CD4-positive, alpha-beta memory T cell (primary cell): ENCODE results near the gene KIRREL3. TPM values are rescaled to one million over a fixed set of nuclear protein-coding genes. Genes with fewer than 3 reads are reported as not detected.

Experiments
- CTCF ChIA-PET: fragments of 350-600 bp; sonication (Branson Sonifier 250); formaldehyde crosslinking; loops from one replicate; lab custom pipeline; 2021; ENCODE audit warnings: inconsistent platforms; ENCODE audit not compliant: partially characterized antibody; lab: Charles Lee
- POLR2A ChIA-PET: fragments of 350-600 bp; sonication (Branson Sonifier 250); formaldehyde crosslinking; loops from one replicate; lab custom pipeline; 2021; ENCODE audit not compliant: partially characterized antibody; lab: Charles Lee
- DNase-seq, 5 donors: peaks; one replicate each; pipeline versions ENCODE4 v3.0.0 to v3.0.0-alpha.2; 2020 to 2022; ENCODE audit warnings: mixed read lengths in 1 of 5
- H3K27ac ChIP-seq: one replicate; pipeline ENCODE4 v1.7.0; 2013; ENCODE audit warnings: low read depth, low read length
- H3K27me3 ChIP-seq: 2 replicates; pipeline ENCODE4 v1.7.0; 2013; ENCODE audit warnings: mild to moderate bottlenecking, low read length, moderate library complexity; ENCODE audit not compliant: insufficient read depth
- H3K36me3 ChIP-seq: 2 replicates; pipeline ENCODE4 v1.7.0; 2013; ENCODE audit warnings: mild to moderate bottlenecking, low read length, moderate library complexity; ENCODE audit not compliant: insufficient read depth
- H3K4me1 ChIP-seq: 2 replicates; pipeline ENCODE4 v1.7.0; 2013; ENCODE audit warnings: mild to moderate bottlenecking, low read length, moderate library complexity; ENCODE audit not compliant: insufficient read depth
- H3K4me3 ChIP-seq, 2 donors: one replicate each; pipeline ENCODE4 v1.7.0; 2013; ENCODE audit warnings: low read length in 2 of 2, mild to moderate bottlenecking in 1 of 2
- H3K9me3 ChIP-seq, 2 donors: one replicate each; pipeline ENCODE4 v1.7.0; 2013; ENCODE audit warnings: low read length in 2 of 2, control low read depth in 1 of 2; ENCODE audit not compliant: control insufficient read depth in 1 of 2
- H3K27ac Mint-ChIP-seq, 7 donors: one replicate each; pipeline ENCODE4 v1.8.0; 2020 to 2021; ENCODE audit warnings: mixed read lengths in 7 of 7, mild to moderate bottlenecking in 6 of 7, inconsistent platforms in 3 of 7, moderate library complexity in 3 of 7
- H3K27me3 Mint-ChIP-seq, 2 donors: one replicate each; pipeline ENCODE4 v1.8.0; 2020 to 2021; ENCODE audit warnings: mixed read lengths in 2 of 2
- H3K36me3 Mint-ChIP-seq, 2 donors: one replicate each; pipeline ENCODE4 v1.8.0; 2020 to 2021; ENCODE audit warnings: mixed read lengths in 2 of 2, inconsistent platforms in 1 of 2, mild to moderate bottlenecking in 1 of 2
- H3K4me1 Mint-ChIP-seq, 4 donors: one replicate each; pipeline ENCODE4 v1.8.0; 2020 to 2021; ENCODE audit warnings: mixed read lengths in 4 of 4, mild to moderate bottlenecking in 1 of 4
- H3K4me3 Mint-ChIP-seq, 8 donors: one replicate each; pipeline ENCODE4 v1.8.0; 2020 to 2021; ENCODE audit warnings: mixed read lengths in 8 of 8, mild to moderate bottlenecking in 7 of 8, moderate library complexity in 6 of 8, inconsistent platforms in 3 of 8
- H3K9me3 Mint-ChIP-seq, 8 donors: one replicate each; pipeline ENCODE4 v1.8.0; 2020 to 2021; ENCODE audit warnings: mixed read lengths in 8 of 8, mild to moderate bottlenecking in 5 of 8, inconsistent platforms in 3 of 8, moderate library complexity in 1 of 8
- intact Hi-C: fragments of 100-400 bp; cut with micrococcal nuclease; formaldehyde crosslinking; loops from one replicate; pipeline ENCODE4 v1.15.1; 2023
- polyA plus RNA-seq, 2 donors: library from polyadenylated mRNA; unstranded; fragments of 300-500 nt; fragmentation: Illumina TruSeq; gene quantifications; one replicate each; pipeline ENCODE4 v1.2.3, GENCODE V29; 2021
- total RNA-seq, 2 experiments: library from RNA; stranded (reverse); gene quantifications; one replicate each; pipeline ENCODE4 v1.2.3, GENCODE V29; 2021

The KIRREL3 gene
- total and polyA plus RNA-seq, 4 experiments from 2014 or later, result not detected

DNA sequence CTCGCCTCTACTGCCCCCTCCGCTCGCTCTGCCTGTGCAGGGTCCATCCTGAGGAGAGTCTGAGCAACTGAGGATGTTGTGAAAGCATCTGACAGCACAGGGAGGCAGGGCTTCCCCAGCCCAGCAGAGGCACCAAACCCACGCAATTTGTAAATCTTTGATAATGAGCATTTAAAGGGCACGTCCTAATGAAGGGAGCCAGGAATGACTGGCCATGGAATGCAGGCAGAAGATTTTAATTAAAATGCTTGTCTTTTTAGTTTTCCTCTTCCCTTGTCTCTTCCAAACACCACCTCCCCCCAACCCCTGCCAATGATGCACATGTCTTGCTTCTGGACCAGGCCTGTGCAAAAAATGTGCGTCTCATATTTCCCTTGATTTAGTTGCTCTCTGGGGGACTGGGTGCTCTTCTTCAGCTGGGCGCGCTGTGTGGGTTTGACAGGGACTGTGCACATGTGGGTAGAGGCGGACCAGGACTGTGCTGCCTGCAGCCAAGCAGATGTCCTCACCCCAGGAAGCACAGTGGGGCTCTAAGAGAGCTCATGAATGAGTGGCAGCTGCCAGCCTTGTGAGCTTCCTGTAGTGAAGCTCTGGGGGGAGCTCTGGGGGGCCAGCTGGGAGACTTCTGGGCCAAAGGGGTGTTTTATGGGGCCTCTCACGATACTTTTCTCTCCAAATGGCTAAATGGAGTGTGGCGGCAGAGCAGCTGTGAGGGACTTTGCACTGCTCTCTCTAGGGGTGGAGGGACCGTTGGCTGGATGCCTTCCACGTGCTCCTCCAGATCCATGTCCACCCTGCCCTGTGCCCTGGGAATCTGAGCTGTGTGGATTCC lies 371.6 kb downstream of the KIRREL3 start:
- H3K4me3 Mint-ChIP-seq, result no peak overlapping the region
- Histone ChIP-seq H3K27me3 (no peaks in the 10 kb centered on the region), H3K27ac (no peak overlapping the region), H3K4me3 (no peak overlapping the region), H3K9me3 (no peaks in the 10 kb centered on the region), H3K4me1 (no peaks in the 10 kb centered on the region), H3K36me3 (no peaks in the 10 kb centered on the region)
- peaks cover 8 to 9% of the 10 kb centered on the region in 2 donors for H3K27me3 Mint-ChIP-seq
- POLR2A ChIA-PET, result no interaction called here
- no peak for DNase-seq
- intact Hi-C loops, result no loop called here
- CTCF ChIA-PET, result interaction anchor here (0.5 kb wide), 1 partner anchor 51 kb away, joined by 3 read pairs; no protein-coding TSS in a partner anchor
- H3K36me3 Mint-ChIP-seq, result no peaks in the 10 kb centered on the region
- peak overlapping the region in 1 of 7 donors; percentile 49 for H3K27ac Mint-ChIP-seq
- H3K4me1 Mint-ChIP-seq, result no peaks in the 10 kb centered on the region
- H3K9me3 Mint-ChIP-seq, result peaks cover 0 to 2% (median 0%) of the 10 kb centered on the region in 8 donors

DNA sequence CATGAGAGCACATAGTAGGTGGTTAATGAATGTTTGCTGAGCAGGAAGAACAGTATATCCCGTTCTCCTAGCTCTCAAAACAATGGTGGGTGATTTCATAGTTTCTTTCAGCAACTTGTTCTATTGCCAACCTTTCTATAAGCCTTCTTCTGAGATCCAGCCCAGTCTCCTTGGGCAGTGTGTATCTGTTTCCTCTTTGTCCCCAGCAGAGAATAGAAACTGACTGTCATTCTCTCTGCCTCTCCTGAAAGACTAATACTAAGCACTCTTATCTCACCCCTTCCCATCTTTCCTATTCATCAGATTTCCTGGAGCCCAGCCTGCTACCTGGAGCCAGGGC lies 372.1 kb downstream of the KIRREL3 start:
- Mint-ChIP-seq H3K4me3 (no peak overlapping the region), H3K36me3 (no peaks in the 10 kb centered on the region), H3K27ac (peak overlapping the region in 1 of 7 donors; percentile 49), H3K27me3 (peaks cover 7 to 8% of the 10 kb centered on the region in 2 donors), H3K9me3 (peaks cover 0 to 2% (median 0%) of the 10 kb centered on the region in 8 donors), H3K4me1 (no peaks in the 10 kb centered on the region)
- intact Hi-C loops, result no loop called here
- no peaks in the 10 kb centered on the region for H3K27me3 ChIP-seq
- H3K36me3 ChIP-seq, result no peaks in the 10 kb centered on the region
- no peak overlapping the region for H3K27ac ChIP-seq
- DNase-seq, result no peak
- H3K9me3 ChIP-seq, result no peaks in the 10 kb centered on the region
- no peaks in the 10 kb centered on the region for H3K4me1 ChIP-seq
- H3K4me3 ChIP-seq, result no peak overlapping the region
- POLR2A ChIA-PET, result no interaction called here
- CTCF ChIA-PET, result interaction anchor here (0.5 kb wide), 1 partner anchor 51 kb away, joined by 3 read pairs; no protein-coding TSS in a partner anchor

DNA sequence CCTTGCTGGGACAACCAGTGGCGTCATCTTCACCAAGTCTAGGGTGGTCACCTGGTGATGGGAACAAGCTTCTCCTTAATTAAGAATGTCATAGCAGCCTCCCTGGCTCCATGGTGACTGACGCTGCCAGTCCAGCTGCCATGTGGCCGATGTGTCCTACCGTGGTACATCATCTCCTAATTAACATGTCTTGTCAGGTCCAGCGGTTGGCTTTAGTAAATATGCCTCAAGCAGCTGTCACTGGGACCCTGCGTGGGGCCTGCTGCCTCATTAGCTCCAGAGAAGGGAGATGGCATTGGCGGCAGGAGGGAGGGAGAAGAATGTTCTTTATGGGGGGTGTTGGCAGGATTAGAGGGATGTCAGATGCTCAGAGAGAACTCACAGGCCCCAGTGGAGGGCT lies 373.1 kb downstream of the KIRREL3 start:
- no peaks in the 10 kb centered on the region for H3K36me3 Mint-ChIP-seq
- H3K27ac Mint-ChIP-seq, result no peak overlapping the region
- POLR2A ChIA-PET, result no interaction called here
- Histone ChIP-seq H3K4me3 (no peak overlapping the region), H3K27me3 (no peaks in the 10 kb centered on the region), H3K4me1 (no peaks in the 10 kb centered on the region), H3K9me3 (no peaks in the 10 kb centered on the region), H3K36me3 (no peaks in the 10 kb centered on the region), H3K27ac (no peak overlapping the region)
- H3K27me3 Mint-ChIP-seq, result peaks cover 7 to 10% of the 10 kb centered on the region in 2 donors
- DNase-seq, result no peak
- H3K4me3 Mint-ChIP-seq, result no peak overlapping the region
- H3K9me3 Mint-ChIP-seq, result peaks cover 0 to 2% (median 0%) of the 10 kb centered on the region in 8 donors
- CTCF ChIA-PET, result no interaction called here
- no peaks in the 10 kb centered on the region for H3K4me1 Mint-ChIP-seq
- intact Hi-C loops, result no loop called here

DNA sequence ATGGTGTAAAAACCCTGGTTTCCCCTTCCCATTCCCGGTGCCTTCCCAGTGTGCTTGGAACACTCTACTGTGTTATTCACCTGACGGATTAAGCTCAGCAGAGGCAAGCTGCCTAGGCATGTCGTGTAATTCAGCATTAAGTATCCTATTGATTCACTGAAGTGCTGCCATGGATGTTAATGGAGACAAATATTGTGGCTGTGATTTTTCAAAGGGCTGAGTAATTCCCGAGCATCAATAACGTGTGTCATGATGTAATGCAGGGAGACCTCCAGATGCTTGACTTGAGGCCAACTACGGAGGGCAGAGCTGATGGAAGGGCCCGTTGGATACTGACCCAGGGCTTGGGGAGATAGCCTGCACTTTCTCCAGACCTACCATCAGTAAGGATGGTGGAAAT lies 376.1 kb downstream of the KIRREL3 start:
- Histone ChIP-seq H3K4me1 (no peaks in the 10 kb centered on the region), H3K4me3 (no peak overlapping the region), H3K27me3 (no peaks in the 10 kb centered on the region), H3K36me3 (no peaks in the 10 kb centered on the region), H3K27ac (no peak overlapping the region), H3K9me3 (no peaks in the 10 kb centered on the region)
- peaks cover 8 to 11% of the 10 kb centered on the region in 2 donors for H3K27me3 Mint-ChIP-seq
- H3K4me3 Mint-ChIP-seq, result no peak overlapping the region
- ChIA-PET CTCF (no interaction called here), POLR2A (no interaction called here)
- intact Hi-C loops, result no loop called here
- H3K9me3 Mint-ChIP-seq, result peaks cover 0 to 2% (median 0%) of the 10 kb centered on the region in 8 donors
- H3K27ac Mint-ChIP-seq, result no peak overlapping the region
- no peak for DNase-seq
- no peaks in the 10 kb centered on the region for H3K36me3 Mint-ChIP-seq
- H3K4me1 Mint-ChIP-seq, result no peaks in the 10 kb centered on the region

DNA sequence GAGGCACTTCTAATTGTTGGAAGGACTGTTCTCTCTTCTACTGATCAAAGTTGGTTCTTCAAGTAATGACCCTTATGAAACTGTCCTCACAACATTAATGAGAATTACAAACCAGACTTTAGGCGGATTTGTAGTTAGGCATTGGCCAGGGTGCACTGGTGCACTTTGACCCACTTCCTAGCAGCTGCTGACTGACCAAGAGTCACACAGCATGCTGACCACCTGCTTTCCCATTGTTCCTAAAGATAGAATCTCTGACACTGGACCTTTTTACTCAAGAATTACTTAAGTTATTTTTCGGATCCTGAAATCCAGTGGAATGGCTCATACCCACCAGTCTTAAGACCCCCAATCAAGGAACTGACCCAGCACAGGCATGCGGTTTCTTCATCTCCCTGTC lies 381.1 kb downstream of the KIRREL3 start:
- Histone ChIP-seq H3K4me3 (no peak overlapping the region), H3K27ac (no peak overlapping the region), H3K4me1 (no peaks in the 10 kb centered on the region), H3K36me3 (no peaks in the 10 kb centered on the region), H3K9me3 (no peaks in the 10 kb centered on the region), H3K27me3 (no peaks in the 10 kb centered on the region)
- no peaks in the 10 kb centered on the region for H3K4me1 Mint-ChIP-seq
- H3K4me3 Mint-ChIP-seq, result no peak overlapping the region
- CTCF ChIA-PET, result no interaction called here
- intact Hi-C loops, result no loop called here
- DNase-seq, result no peak
- H3K9me3 Mint-ChIP-seq, result peaks cover 0 to 3% (median 0%) of the 10 kb centered on the region in 8 donors
- H3K27ac Mint-ChIP-seq, result no peak overlapping the region
- no peaks in the 10 kb centered on the region for H3K36me3 Mint-ChIP-seq
- peaks cover 6 to 9% of the 10 kb centered on the region in 2 donors for H3K27me3 Mint-ChIP-seq
- POLR2A ChIA-PET, result no interaction called here

DNA sequence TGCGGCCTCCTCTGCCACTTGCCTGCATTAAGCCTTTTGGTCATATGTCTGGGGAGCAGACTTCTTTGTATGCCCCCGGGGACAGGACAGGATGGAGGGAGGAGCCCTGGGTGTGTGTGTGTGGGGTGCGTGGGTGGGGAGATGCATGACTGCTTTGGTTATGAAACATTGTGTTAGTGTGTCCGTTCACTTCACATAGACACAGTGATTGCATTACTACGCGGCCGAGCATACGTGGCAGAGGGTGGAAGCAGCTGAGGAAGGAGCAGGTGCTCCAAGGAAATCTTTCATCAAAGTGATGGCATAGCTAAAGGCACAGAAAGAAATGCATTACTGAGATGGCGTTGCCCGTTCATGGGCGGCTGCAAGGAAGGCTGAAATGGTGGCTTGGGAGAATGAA lies 384.7 kb downstream of the KIRREL3 start:
- Histone ChIP-seq H3K9me3 (no peaks in the 10 kb centered on the region), H3K4me1 (no peaks in the 10 kb centered on the region), H3K4me3 (no peak overlapping the region), H3K27me3 (no peaks in the 10 kb centered on the region), H3K36me3 (no peaks in the 10 kb centered on the region), H3K27ac (no peak overlapping the region)
- POLR2A ChIA-PET, result no interaction called here
- Mint-ChIP-seq H3K27ac (no peak overlapping the region), H3K9me3 (peaks cover 0 to 3% (median 0%) of the 10 kb centered on the region in 8 donors), H3K36me3 (no peaks in the 10 kb centered on the region), H3K27me3 (peaks cover 5 to 7% of the 10 kb centered on the region in 2 donors), H3K4me3 (no peak overlapping the region), H3K4me1 (no peaks in the 10 kb centered on the region)
- intact Hi-C loops, result no loop called here
- DNase-seq, result no peak
- CTCF ChIA-PET, result no interaction called here

DNA sequence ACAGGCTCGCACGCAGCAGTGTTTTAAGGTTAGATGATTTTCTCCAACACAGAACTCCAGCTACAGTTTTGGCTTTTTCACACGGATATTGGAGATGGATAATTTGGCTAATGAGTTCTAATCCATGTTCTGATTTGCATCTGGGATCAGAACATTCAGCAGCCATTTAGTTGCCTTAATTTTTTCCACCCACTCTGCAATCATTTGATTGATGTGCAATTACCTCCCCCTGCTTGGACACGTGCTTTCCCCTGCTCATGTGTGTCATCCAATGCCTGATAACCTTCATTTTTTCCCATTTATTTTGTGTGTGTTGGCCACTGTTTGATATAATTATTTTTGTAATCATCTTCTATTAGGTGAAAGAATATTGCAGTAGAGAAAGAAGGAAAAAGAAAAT lies 387.3 kb downstream of the KIRREL3 start:
- H3K27me3 ChIP-seq, result no peaks in the 10 kb centered on the region
- no peak overlapping the region for H3K4me3 ChIP-seq
- Mint-ChIP-seq H3K4me1 (no peaks in the 10 kb centered on the region), H3K36me3 (no peaks in the 10 kb centered on the region), H3K9me3 (peaks cover 0 to 3% (median 0%) of the 10 kb centered on the region in 8 donors), H3K27ac (no peak overlapping the region), H3K4me3 (no peak overlapping the region), H3K27me3 (peaks cover 6 to 7% of the 10 kb centered on the region in 2 donors)
- no peaks in the 10 kb centered on the region for H3K4me1 ChIP-seq
- intact Hi-C loops, result no loop called here
- no peak overlapping the region for H3K27ac ChIP-seq
- DNase-seq, result no peak
- ChIA-PET CTCF (no interaction called here), POLR2A (no interaction called here)
- H3K9me3 ChIP-seq, result no peaks in the 10 kb centered on the region
- H3K36me3 ChIP-seq, result no peaks in the 10 kb centered on the region
